Trophoblast cell (in vitro differentiated cells and primary cell): ENCODE results near the gene GNRHR.

Source experiments
- DNase-seq, 2 donors: peaks; one replicate each; pipeline ENCODE4 v3.0.0-alpha.2; 2016
- H2AFZ ChIP-seq: 2 replicates; pipeline ENCODE4 v1.6.1; 2013; ENCODE audit warnings: low read length, moderate library complexity, mild to moderate bottlenecking; ENCODE audit not compliant: insufficient read depth, poor library complexity
- H2AK5ac ChIP-seq: 2 replicates; pipeline ENCODE4 v1.6.1; 2013; ENCODE audit warnings: mild to moderate bottlenecking, low read length
- H2BK120ac ChIP-seq: 2 replicates; pipeline ENCODE4 v1.6.1; 2013; ENCODE audit warnings: low read length, mild to moderate bottlenecking, moderate library complexity; ENCODE audit not compliant: insufficient read depth, poor library complexity
- H2BK12ac ChIP-seq: 2 replicates; pipeline ENCODE4 v1.6.1; 2013; ENCODE audit warnings: mild to moderate bottlenecking, low read length, moderate library complexity
- H2BK5ac ChIP-seq: 2 replicates; pipeline ENCODE4 v1.6.1; 2013; ENCODE audit warnings: low read length, low read depth, moderate library complexity, mild to moderate bottlenecking; ENCODE audit not compliant: poor library complexity
- H3K14ac ChIP-seq: 2 replicates; pipeline ENCODE4 v1.6.1; 2013; ENCODE audit warnings: mild to moderate bottlenecking, low read length
- H3K18ac ChIP-seq: 2 replicates; pipeline ENCODE4 v1.6.1; 2013; ENCODE audit warnings: mild to moderate bottlenecking, low read length
- H3K23ac ChIP-seq: 2 replicates; pipeline ENCODE4 v1.6.1; 2013; ENCODE audit warnings: low read length
- H3K27ac ChIP-seq: 2 replicates; pipeline ENCODE4 v1.5.1; 2013; ENCODE audit warnings: low read depth, mild to moderate bottlenecking, inconsistent platforms, low read length, moderate library complexity
- H3K27me3 ChIP-seq: 2 replicates; pipeline ENCODE4 v1.6.1; 2013; ENCODE audit warnings: inconsistent platforms, mild to moderate bottlenecking, low read length, moderate library complexity; ENCODE audit not compliant: insufficient read depth
- H3K36me3 ChIP-seq, 2 experiments: 1 replicate in 1 of 2; 2 replicates in 1 of 2; pipeline ENCODE4 v1.6.1; 2013; ENCODE audit warnings: low read length in 2 of 2, mild to moderate bottlenecking in 2 of 2, moderate library complexity in 1 of 2; ENCODE audit not compliant: insufficient read depth in 2 of 2, control insufficient read depth in 1 of 2
- H3K4ac ChIP-seq: 2 replicates; pipeline ENCODE4 v1.6.1; 2013; ENCODE audit warnings: low read depth, mild to moderate bottlenecking, low read length, moderate library complexity
- H3K4me1 ChIP-seq, 2 experiments: 1 replicate in 1 of 2; 2 replicates in 1 of 2; pipeline ENCODE4 v1.6.1; 2013; ENCODE audit warnings: low read length in 2 of 2, mild to moderate bottlenecking in 2 of 2, moderate library complexity in 1 of 2; ENCODE audit not compliant: insufficient read depth in 2 of 2, control insufficient read depth in 1 of 2
- H3K4me2 ChIP-seq: 2 replicates; pipeline ENCODE4 v1.6.1; 2013; ENCODE audit warnings: inconsistent platforms, mild to moderate bottlenecking, low read length, moderate library complexity
- H3K4me3 ChIP-seq: 2 replicates; pipeline ENCODE4 v1.5.1; 2013; ENCODE audit warnings: mild to moderate bottlenecking, low read depth, low read length, inconsistent platforms
- H3K79me1 ChIP-seq: one replicate; pipeline ENCODE4 v1.6.1; 2013; ENCODE audit warnings: low read length
- H3K79me2 ChIP-seq: 2 replicates; pipeline ENCODE4 v1.6.1; 2013; ENCODE audit warnings: low read length, mild to moderate bottlenecking; ENCODE audit not compliant: control insufficient read depth, insufficient read depth, poor library complexity
- H3K9ac ChIP-seq: 2 replicates; pipeline ENCODE4 v1.6.1; 2013; ENCODE audit warnings: mild to moderate bottlenecking, low read length
- H3K9me3 ChIP-seq: 2 replicates; pipeline ENCODE4 v1.6.1; 2013; ENCODE audit warnings: low read depth, mild to moderate bottlenecking, control low read depth, inconsistent platforms, low read length; ENCODE audit not compliant: insufficient read depth
- H4K12ac ChIP-seq: 2 replicates; pipeline ENCODE4 v1.6.1; 2013; ENCODE audit warnings: low read depth, mild to moderate bottlenecking, low read length, moderate library complexity
- H4K8ac ChIP-seq: 2 replicates; pipeline ENCODE4 v1.6.1; 2013; ENCODE audit warnings: low read depth, mild to moderate bottlenecking, low read length, moderate library complexity
- H4K91ac ChIP-seq: one replicate; pipeline ENCODE4 v1.6.1; 2013; ENCODE audit warnings: low read depth, mild to moderate bottlenecking, low read length, moderate library complexity
- WGBS: extraction: QIAGEN DNeasy Blood & Tissue Kit; methylation state at CpG from one replicate; pipeline ENCODE4 v1.1.7; 2013; ENCODE audit warnings: missing lambda C conversion rate; ENCODE audit not compliant: insufficient read length, insufficient coverage; ENCODE audit errors: extremely low coverage; 5-methylcytosine and 5-hydroxymethylcytosine counted together

Gene GNRHR

GRCh38 chr4:67697860-67698687 is 56.1 kb downstream of the GNRHR start:
- H3K27ac ChIP-seq = no peak overlapping the region
- H2AK5ac ChIP-seq = no peak overlapping the region
- no peak overlapping the region for H2AFZ ChIP-seq
- H3K36me3 ChIP-seq = peaks cover 0 to 3% of the 10 kb centered on the region in 2 experiments
- no peaks in the 10 kb centered on the region for H3K9me3 ChIP-seq
- H4K91ac ChIP-seq = no peak overlapping the region
- H3K4ac ChIP-seq = peak overlapping the region; percentile 93
- H3K27me3 ChIP-seq = no peaks in the 10 kb centered on the region
- no peak overlapping the region for H3K4me3 ChIP-seq
- no peak overlapping the region for H4K12ac ChIP-seq
- peaks cover 2 to 3% of the 10 kb centered on the region in 2 experiments for H3K4me1 ChIP-seq
- H3K9ac ChIP-seq = no peak overlapping the region
- no peak overlapping the region for H3K14ac ChIP-seq
- peaks cover 7% of the 10 kb centered on the region for H3K79me2 ChIP-seq
- H3K4me2 ChIP-seq = no peak overlapping the region
- H3K23ac ChIP-seq = no peak overlapping the region
- H3K79me1 ChIP-seq = peaks cover 5% of the 10 kb centered on the region
- DNase-seq = no peak
- no peak overlapping the region for H4K8ac ChIP-seq
- WGBS = no CpG with 5 or more reads among the region's 7 CpGs
- no peak overlapping the region for H2BK12ac ChIP-seq
- H2BK5ac ChIP-seq = no peak overlapping the region
- H2BK120ac ChIP-seq = no peak overlapping the region
- peak overlapping the region; percentile 37 for H3K18ac ChIP-seq

GRCh38 chr4:67696061-67696460 is 58.1 kb downstream of the GNRHR start:
- H3K9ac ChIP-seq = no peak overlapping the region
- H2BK5ac ChIP-seq = no peak overlapping the region
- no peak overlapping the region for H4K91ac ChIP-seq
- no peak overlapping the region for H4K8ac ChIP-seq
- H3K4me2 ChIP-seq = no peak overlapping the region
- H3K14ac ChIP-seq = no peak overlapping the region
- no peak overlapping the region for H3K4me3 ChIP-seq
- WGBS = no CpG with 5 or more reads among the region's 2 CpGs
- H3K4ac ChIP-seq = no peak overlapping the region
- H3K27me3 ChIP-seq = no peaks in the 10 kb centered on the region
- H2BK12ac ChIP-seq = no peak overlapping the region
- no peak for DNase-seq
- peaks cover 7% of the 10 kb centered on the region for H3K79me2 ChIP-seq
- peaks cover 0 to 3% of the 10 kb centered on the region in 2 experiments for H3K36me3 ChIP-seq
- H3K18ac ChIP-seq = no peak overlapping the region
- no peak overlapping the region for H3K27ac ChIP-seq
- peaks cover 5% of the 10 kb centered on the region for H3K79me1 ChIP-seq
- H2BK120ac ChIP-seq = no peak overlapping the region
- H2AK5ac ChIP-seq = no peak overlapping the region
- H3K23ac ChIP-seq = no peak overlapping the region
- peaks cover 2 to 3% of the 10 kb centered on the region in 2 experiments for H3K4me1 ChIP-seq
- H3K9me3 ChIP-seq = no peaks in the 10 kb centered on the region
- no peak overlapping the region for H4K12ac ChIP-seq
- H2AFZ ChIP-seq = no peak overlapping the region

- Histone ChIP-seq H3K4me3 (no peak overlapping the region), H3K9ac (no peak overlapping the region), H3K14ac (no peak overlapping the region), H3K36me3 (peaks cover 0 to 3% of the 10 kb centered on the region in 2 experiments), H3K27me3 (no peaks in the 10 kb centered on the region), H2BK5ac (no peak overlapping the region), H3K4ac (no peak overlapping the region), H3K18ac (no peak overlapping the region), H3K4me2 (no peak overlapping the region), H4K12ac (no peak overlapping the region), H3K79me1 (no peaks in the 10 kb centered on the region), H4K8ac (no peak overlapping the region), H2AFZ (no peak overlapping the region), H3K9me3 (no peaks in the 10 kb centered on the region), H2AK5ac (no peak overlapping the region), H4K91ac (no peak overlapping the region), H3K23ac (no peak overlapping the region), H3K27ac (no peak overlapping the region), H2BK120ac (no peak overlapping the region), H3K79me2 (peaks cover 2% of the 10 kb centered on the region), H2BK12ac (no peak overlapping the region), H3K4me1 (peaks cover 2 to 3% of the 10 kb centered on the region in 2 experiments)
- DNase-seq = no peak
- WGBS = no CpG with 5 or more reads among the region's 3 CpGs
Measured at GRCh38 chr4:67694662-67695061, 59.5 kb downstream of the GNRHR start.

GRCh38 chr4:67691328-67691727 is 62.9 kb downstream of the GNRHR start:
- H3K4me3 ChIP-seq = no peak overlapping the region
- H3K4me2 ChIP-seq = no peak overlapping the region
- no peaks in the 10 kb centered on the region for H3K79me2 ChIP-seq
- no peak for DNase-seq
- no peak overlapping the region for H3K4ac ChIP-seq
- no peak overlapping the region for H4K91ac ChIP-seq
- H2BK120ac ChIP-seq = no peak overlapping the region
- H4K8ac ChIP-seq = no peak overlapping the region
- no peaks in the 10 kb centered on the region for H3K4me1 ChIP-seq
- H3K27ac ChIP-seq = no peak overlapping the region
- H3K18ac ChIP-seq = no peak overlapping the region
- H3K9me3 ChIP-seq = no peaks in the 10 kb centered on the region
- no peak overlapping the region for H2BK5ac ChIP-seq
- H3K79me1 ChIP-seq = no peaks in the 10 kb centered on the region
- H2AK5ac ChIP-seq = no peak overlapping the region
- no peak overlapping the region for H2BK12ac ChIP-seq
- H3K9ac ChIP-seq = no peak overlapping the region
- no peak overlapping the region for H2AFZ ChIP-seq
- H3K27me3 ChIP-seq = no peaks in the 10 kb centered on the region
- peaks cover 0 to 3% of the 10 kb centered on the region in 2 experiments for H3K36me3 ChIP-seq
- H3K14ac ChIP-seq = no peak overlapping the region
- no peak overlapping the region for H4K12ac ChIP-seq
- no peak overlapping the region for H3K23ac ChIP-seq
